Subcutaneous abdominal adipose tissue (tissue), 5 donors: ENCODE measurements around the gene RIC1.

Experiments
- H3K27ac ChIP-seq: one replicate; pipeline ENCODE4 v1.7.0; 2013; ENCODE audit warnings: low read depth, mild to moderate bottlenecking, inconsistent platforms, low read length, moderate library complexity
- H3K27me3 ChIP-seq, 5 donors: one replicate each; pipeline ENCODE4 v1.7.0; 2013; ENCODE audit warnings: low read length in 5 of 5, inconsistent platforms in 1 of 5; ENCODE audit not compliant: control insufficient read depth in 5 of 5, insufficient read depth in 4 of 5
- H3K36me3 ChIP-seq, 5 donors: one replicate each; pipeline ENCODE4 v1.7.0; 2013; ENCODE audit warnings: low read length in 5 of 5; ENCODE audit not compliant: control insufficient read depth in 5 of 5, insufficient read depth in 5 of 5
- H3K4me1 ChIP-seq, 5 donors: one replicate each; pipeline ENCODE4 v1.7.0; 2013; ENCODE audit warnings: low read length in 5 of 5, mild to moderate bottlenecking in 3 of 5, moderate library complexity in 1 of 5; ENCODE audit not compliant: control insufficient read depth in 5 of 5, insufficient read depth in 5 of 5
- H3K4me3 ChIP-seq, 5 donors: one replicate each; pipeline ENCODE4 v1.7.0; 2013; ENCODE audit warnings: low read length in 5 of 5, low read depth in 1 of 5
- H3K9ac ChIP-seq, 5 donors: one replicate each; pipeline ENCODE4 v1.7.0; 2013; ENCODE audit warnings: low read length in 5 of 5, mild to moderate bottlenecking in 4 of 5, moderate library complexity in 3 of 5
- H3K9me3 ChIP-seq, 5 donors: one replicate each; pipeline ENCODE4 v1.7.0; 2013; ENCODE audit warnings: low read length in 5 of 5; ENCODE audit not compliant: control insufficient read depth in 5 of 5
- donor health status: healthy.
- donor health status: healthy.
- donor health status: healthy.
- donor health status: healthy.
- donor health status: healthy.

Gene RIC1

GRCh38 chr9:5690278-5690677 is 61.4 kb downstream of the RIC1 start:
- Histone ChIP-seq H3K36me3 (no peaks in the 10 kb centered on the region), H3K9ac (no peak overlapping the region)

GRCh38 chr9:5695860-5696259 is 67.0 kb downstream of the RIC1 start:
- H3K9me3 ChIP-seq: no peaks in the 10 kb centered on the region
- no peaks in the 10 kb centered on the region for H3K27me3 ChIP-seq
- no peak overlapping the region for H3K4me3 ChIP-seq
- H3K27ac ChIP-seq: no peak overlapping the region
- no peak overlapping the region for H3K9ac ChIP-seq
- no peaks in the 10 kb centered on the region for H3K36me3 ChIP-seq
- no peaks in the 10 kb centered on the region for H3K4me1 ChIP-seq

More at GRCh38 chr9:5690278-5690677, 61.4 kb downstream of the RIC1 start:
- H3K27me3 ChIP-seq: no peaks in the 10 kb centered on the region
- no peaks in the 10 kb centered on the region for H3K4me1 ChIP-seq
- H3K9me3 ChIP-seq: no peaks in the 10 kb centered on the region
- H3K4me3 ChIP-seq: no peak overlapping the region
- H3K27ac ChIP-seq: no peak overlapping the region

GRCh38 chr9:5696884-5697283 is 68.0 kb downstream of the RIC1 start:
- Histone ChIP-seq H3K27me3 (no peaks in the 10 kb centered on the region), H3K36me3 (no peaks in the 10 kb centered on the region), H3K4me3 (no peak overlapping the region), H3K4me1 (no peaks in the 10 kb centered on the region), H3K9me3 (no peaks in the 10 kb centered on the region), H3K9ac (no peak overlapping the region), H3K27ac (no peak overlapping the region)

- no peaks in the 10 kb centered on the region for H3K4me1 ChIP-seq
- H3K4me3 ChIP-seq: no peak overlapping the region
- no peak overlapping the region for H3K9ac ChIP-seq
- H3K36me3 ChIP-seq: no peaks in the 10 kb centered on the region
- no peaks in the 10 kb centered on the region for H3K9me3 ChIP-seq
- H3K27me3 ChIP-seq: no peaks in the 10 kb centered on the region
- no peak overlapping the region for H3K27ac ChIP-seq
Observed at GRCh38 chr9:5698004-5698403, 69.1 kb downstream of the RIC1 start.

GRCh38 chr9:5698810-5699556 is 70.1 kb downstream of the RIC1 start:
- H3K27ac ChIP-seq: no peak overlapping the region
- H3K36me3 ChIP-seq: no peaks in the 10 kb centered on the region
- H3K27me3 ChIP-seq: no peaks in the 10 kb centered on the region
- H3K9ac ChIP-seq: no peak overlapping the region
- no peak overlapping the region for H3K4me3 ChIP-seq
- no peaks in the 10 kb centered on the region for H3K4me1 ChIP-seq
- no peaks in the 10 kb centered on the region for H3K9me3 ChIP-seq

- no peaks in the 10 kb centered on the region for H3K4me1 ChIP-seq
Observed at GRCh38 chr9:5708414-5708813, 79.5 kb downstream of the RIC1 start.

GRCh38 chr9:5712651-5713390 is 83.9 kb downstream of the RIC1 start:
- Histone ChIP-seq H3K9me3 (peaks cover 6 to 28% (median 16%) of the 10 kb centered on the region in 5 donors), H3K27me3 (no peaks in the 10 kb centered on the region), H3K27ac (no peak overlapping the region), H3K9ac (no peak overlapping the region), H3K4me1 (no peaks in the 10 kb centered on the region), H3K36me3 (peaks cover 5 to 47% (median 14%) of the 10 kb centered on the region in 5 donors), H3K4me3 (no peak overlapping the region)

More at GRCh38 chr9:5708414-5708813, 79.5 kb downstream of the RIC1 start:
- Histone ChIP-seq H3K36me3 (peaks cover 0 to 33% (median 4%) of the 10 kb centered on the region in 5 donors), H3K27me3 (no peaks in the 10 kb centered on the region), H3K9ac (no peak overlapping the region), H3K27ac (no peak overlapping the region), H3K9me3 (peaks cover 7 to 26% (median 22%) of the 10 kb centered on the region in 5 donors), H3K4me3 (no peak overlapping the region)

- no peak overlapping the region for H3K9ac ChIP-seq
- no peak overlapping the region for H3K4me3 ChIP-seq
- H3K36me3 ChIP-seq: peaks cover 5 to 47% (median 14%) of the 10 kb centered on the region in 5 donors
- peaks cover 0 to 11% (median 2%) of the 10 kb centered on the region in 5 donors for H3K9me3 ChIP-seq
- H3K27me3 ChIP-seq: no peaks in the 10 kb centered on the region
- no peaks in the 10 kb centered on the region for H3K4me1 ChIP-seq
- no peak overlapping the region for H3K27ac ChIP-seq
Observed at GRCh38 chr9:5714501-5715401, 85.8 kb downstream of the RIC1 start.

GRCh38 chr9:5715548-5716127 is 86.7 kb downstream of the RIC1 start:
- Histone ChIP-seq H3K4me1 (no peaks in the 10 kb centered on the region), H3K27ac (no peak overlapping the region), H3K4me3 (no peak overlapping the region), H3K36me3 (peaks cover 5 to 47% (median 11%) of the 10 kb centered on the region in 5 donors), H3K9ac (no peak overlapping the region), H3K27me3 (no peaks in the 10 kb centered on the region), H3K9me3 (peaks cover 0 to 7% (median 0%) of the 10 kb centered on the region in 5 donors)
